C4-2B (cell line): ENCODE results near the gene TM7SF2.

Source experiments
- H3K27ac ChIP-seq: fragments of 450-650 bp; 2 replicates; pipeline ENCODE4 v1.5.1; 2017
- CTCF ChIP-seq: fragments of 450-650 bp; conservative IDR thresholded peaks from 2 replicates; pipeline ENCODE4 v1.5.1; 2017; ENCODE audit warnings: mild to moderate bottlenecking
- ZFX ChIP-seq: fragments of 450-650 bp; IDR thresholded peaks from 2 replicates; pipeline ENCODE4 v1.6.1; 2017

Gene TM7SF2

DNA sequence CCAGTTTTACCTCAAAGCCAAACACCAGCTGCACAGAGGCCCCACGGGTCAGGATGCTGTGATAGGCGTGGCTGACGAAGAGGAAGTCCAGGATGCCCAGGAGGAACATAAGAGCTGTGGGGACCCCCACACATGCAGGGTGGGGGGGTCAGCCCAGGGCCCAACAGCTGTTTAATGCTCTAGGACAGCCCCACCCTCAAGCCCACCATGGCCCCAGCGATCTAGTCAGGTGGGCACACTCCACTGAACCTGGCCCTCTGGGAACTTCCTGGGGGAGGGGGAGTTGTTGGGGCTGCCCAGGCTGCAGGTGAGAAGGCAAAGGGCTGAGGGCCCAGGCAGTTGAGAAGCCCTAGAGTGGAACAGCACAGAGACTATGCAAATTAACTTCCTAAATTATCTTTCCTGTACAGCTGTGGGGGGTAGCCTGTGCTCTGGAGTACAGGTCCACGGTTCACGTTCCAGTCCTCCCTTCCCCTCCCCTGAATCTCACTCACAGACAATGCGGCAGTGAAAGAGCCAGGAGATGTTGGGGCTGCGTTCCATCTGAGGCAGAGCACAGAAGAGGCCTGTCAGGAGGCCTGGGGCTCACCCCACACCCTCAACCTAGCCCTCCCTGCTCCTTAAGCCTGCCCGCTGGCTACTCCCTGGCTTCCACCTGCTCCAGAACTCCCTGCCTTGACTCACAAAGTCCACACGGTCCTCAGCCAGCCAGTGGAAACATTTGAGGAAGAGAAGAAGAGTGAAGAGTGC, 20.7 kb downstream of the TM7SF2 start:
- H3K27ac ChIP-seq = peak overlapping the region; percentile 96
- TF ChIP-seq CTCF (no peak), ZFX (no peak)

GRCh38 chr11:65132988-65133700, 21.5 kb downstream of the TM7SF2 start:
- H3K27ac ChIP-seq = peak overlapping the region; percentile 96
- TF ChIP-seq ZFX (no peak), CTCF (no peak)

GRCh38 chr11:65133724-65134123, 22.1 kb downstream of the TM7SF2 start:
- peak overlapping the region; percentile 96 for H3K27ac ChIP-seq
- TF ChIP-seq CTCF = no peak
- no peak for TF ChIP-seq ZFX

DNA sequence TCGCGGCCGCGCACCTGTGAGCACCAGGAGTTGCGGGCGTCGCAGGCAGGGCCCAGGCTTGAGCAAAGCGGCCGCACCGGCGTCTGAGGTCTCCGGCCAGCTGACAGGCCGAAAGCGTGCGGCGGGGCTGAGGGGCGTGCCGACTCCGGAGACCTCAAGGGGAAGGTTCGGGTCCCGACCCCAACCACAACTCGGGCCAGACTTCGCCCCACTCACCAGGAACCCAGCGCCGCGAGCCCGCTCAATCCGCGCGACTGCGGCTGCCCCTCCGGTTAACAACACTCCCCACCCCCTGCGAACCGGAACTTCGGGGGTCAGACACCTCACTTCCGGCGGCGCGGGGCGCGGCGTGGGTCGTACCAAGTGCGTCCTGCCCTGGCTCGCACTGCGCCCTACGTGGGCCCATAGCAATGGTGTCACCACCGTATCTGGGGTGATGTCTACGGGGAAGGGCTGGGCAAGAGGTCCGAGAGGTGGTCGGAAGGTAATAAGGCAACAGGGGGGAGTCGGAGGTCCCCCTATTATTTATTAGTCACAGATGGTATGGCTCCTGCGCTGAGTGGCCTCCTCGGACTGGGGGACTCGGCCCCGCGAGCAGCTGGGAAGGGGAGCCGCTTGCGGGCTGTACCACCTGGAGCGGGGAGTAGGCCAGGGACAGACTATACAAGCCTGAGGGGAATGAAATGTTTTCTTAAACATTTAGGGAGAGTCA, 22.7 kb downstream of the TM7SF2 start, which contains the start of gene SYVN1:
Gene SYVN1, minus strand, starts transcription at position 280 of the 712 bp plus-strand sequence. CDS start 918 bp downstream, outside the sequence.
- no peak for TF ChIP-seq CTCF
- peak; percentile 80; the same call in 1 of the 2 replicates for TF ChIP-seq ZFX
- peak within 1 kb of the TSS; percentile 96 for H3K27ac ChIP-seq

DNA sequence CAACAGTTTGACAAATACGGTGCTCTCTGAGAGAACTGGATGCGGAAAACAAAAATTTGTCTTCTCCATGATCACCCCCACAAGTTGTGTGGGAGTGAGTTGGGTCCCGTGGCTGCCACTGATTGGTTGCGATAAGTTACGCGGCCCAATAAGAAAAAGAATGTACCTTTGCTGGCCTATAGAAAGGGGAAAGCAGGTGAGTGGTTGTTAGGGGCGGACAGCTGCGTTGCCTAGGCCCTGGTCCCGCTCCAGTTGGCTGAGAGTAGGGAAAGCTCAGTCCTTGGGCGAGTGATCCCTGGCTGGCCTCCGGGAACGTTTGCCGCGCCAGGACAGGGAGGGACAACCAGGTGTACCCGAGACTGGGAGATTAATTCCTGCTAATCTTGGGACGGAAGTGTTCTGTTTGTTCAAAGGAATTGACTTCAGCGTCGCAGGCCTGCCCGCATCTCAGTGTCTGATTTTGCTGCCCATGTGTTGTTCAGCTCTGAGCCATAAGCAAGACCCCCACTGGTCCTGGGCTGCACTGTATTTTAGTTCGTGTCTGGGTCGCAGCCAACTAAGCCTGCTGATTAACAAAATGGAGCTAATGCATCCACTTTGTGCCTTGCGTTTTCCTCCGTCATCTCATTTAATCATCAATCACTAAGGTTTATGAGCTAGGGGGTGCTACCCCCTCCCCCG, 23.4 kb downstream of the TM7SF2 start:
- no peak for TF ChIP-seq ZFX
- no peak for TF ChIP-seq CTCF
- peak overlapping the region; percentile 96 for H3K27ac ChIP-seq

GRCh38 chr11:65135633-65136145, 24.0 kb downstream of the TM7SF2 start:
- no peak for TF ChIP-seq CTCF
- H3K27ac ChIP-seq = peak overlapping the region; percentile 96
